ENCODE results near the gene HNMT.
A peak's percentile ranks its signal among the peaks of the same experiment; 100 is the strongest.

The HNMT gene

GRCh38 chr2:137961602-137962001 lies 2.7 kb upstream of the HNMT start (continued):
- TF ChIP-seq, protein P1, sequence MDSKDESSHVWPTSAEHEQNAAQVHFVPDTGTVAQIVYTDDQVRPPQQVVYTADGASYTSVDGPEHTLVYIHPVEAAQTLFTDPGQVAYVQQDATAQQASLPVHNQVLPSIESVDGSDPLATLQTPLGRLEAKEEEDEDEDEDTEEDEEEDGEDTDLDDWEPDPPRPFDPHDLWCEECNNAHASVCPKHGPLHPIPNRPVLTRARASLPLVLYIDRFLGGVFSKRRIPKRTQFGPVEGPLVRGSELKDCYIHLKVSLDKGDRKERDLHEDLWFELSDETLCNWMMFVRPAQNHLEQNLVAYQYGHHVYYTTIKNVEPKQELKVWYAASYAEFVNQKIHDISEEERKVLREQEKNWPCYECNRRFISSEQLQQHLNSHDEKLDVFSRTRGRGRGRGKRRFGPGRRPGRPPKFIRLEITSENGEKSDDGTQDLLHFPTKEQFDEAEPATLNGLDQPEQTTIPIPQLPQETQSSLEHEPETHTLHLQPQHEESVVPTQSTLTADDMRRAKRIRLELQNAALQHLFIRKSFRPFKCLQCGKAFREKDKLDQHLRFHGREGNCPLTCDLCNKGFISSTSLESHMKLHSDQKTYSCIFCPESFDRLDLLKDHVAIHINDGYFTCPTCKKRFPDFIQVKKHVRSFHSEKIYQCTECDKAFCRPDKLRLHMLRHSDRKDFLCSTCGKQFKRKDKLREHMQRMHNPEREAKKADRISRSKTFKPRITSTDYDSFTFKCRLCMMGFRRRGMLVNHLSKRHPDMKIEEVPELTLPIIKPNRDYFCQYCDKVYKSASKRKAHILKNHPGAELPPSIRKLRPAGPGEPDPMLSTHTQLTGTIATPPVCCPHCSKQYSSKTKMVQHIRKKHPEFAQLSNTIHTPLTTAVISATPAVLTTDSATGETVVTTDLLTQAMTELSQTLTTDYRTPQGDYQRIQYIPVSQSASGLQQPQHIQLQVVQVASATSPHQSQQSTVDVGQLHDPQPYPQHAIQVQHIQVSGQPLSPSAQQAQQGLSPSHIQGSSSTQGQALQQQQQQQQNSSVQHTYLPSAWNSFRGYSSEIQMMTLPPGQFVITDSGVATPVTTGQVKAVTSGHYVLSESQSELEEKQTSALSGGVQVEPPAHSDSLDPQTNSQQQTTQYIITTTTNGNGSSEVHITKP (tag by site-specific recombination; IDR thresholded peaks at IDR 0.05), result no peak
- TF ChIP-seq ZNF791 (tag by site-specific recombination; IDR thresholded peaks at IDR 0.05) (no peak), ZNF701 (tag by site-specific recombination; IDR thresholded peaks at IDR 0.05) (no peak), ZNF600 (tag by site-specific recombination; IDR thresholded peaks at IDR 0.05) (no peak), YY2 (tag by site-specific recombination; IDR thresholded peaks at IDR 0.05) (no peak)
- TF ChIP-seq, protein P2, sequence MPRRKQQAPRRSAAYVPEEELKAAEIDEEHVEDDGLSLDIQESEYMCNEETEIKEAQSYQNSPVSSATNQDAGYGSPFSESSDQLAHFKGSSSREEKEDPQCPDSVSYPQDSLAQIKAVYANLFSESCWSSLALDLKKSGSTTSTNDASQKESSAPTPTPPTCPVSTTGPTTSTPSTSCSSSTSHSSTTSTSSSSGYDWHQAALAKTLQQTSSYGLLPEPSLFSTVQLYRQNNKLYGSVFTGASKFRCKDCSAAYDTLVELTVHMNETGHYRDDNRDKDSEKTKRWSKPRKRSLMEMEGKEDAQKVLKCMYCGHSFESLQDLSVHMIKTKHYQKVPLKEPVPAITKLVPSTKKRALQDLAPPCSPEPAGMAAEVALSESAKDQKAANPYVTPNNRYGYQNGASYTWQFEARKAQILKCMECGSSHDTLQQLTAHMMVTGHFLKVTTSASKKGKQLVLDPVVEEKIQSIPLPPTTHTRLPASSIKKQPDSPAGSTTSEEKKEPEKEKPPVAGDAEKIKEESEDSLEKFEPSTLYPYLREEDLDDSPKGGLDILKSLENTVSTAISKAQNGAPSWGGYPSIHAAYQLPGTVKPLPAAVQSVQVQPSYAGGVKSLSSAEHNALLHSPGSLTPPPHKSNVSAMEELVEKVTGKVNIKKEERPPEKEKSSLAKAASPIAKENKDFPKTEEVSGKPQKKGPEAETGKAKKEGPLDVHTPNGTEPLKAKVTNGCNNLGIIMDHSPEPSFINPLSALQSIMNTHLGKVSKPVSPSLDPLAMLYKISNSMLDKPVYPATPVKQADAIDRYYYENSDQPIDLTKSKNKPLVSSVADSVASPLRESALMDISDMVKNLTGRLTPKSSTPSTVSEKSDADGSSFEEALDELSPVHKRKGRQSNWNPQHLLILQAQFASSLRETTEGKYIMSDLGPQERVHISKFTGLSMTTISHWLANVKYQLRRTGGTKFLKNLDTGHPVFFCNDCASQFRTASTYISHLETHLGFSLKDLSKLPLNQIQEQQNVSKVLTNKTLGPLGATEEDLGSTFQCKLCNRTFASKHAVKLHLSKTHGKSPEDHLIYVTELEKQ (tag by site-specific recombination; IDR thresholded peaks at IDR 0.05; ENCODE audit: borderline replicate concordance), result no peak

- H3K27ac ChIP-seq (ENCODE audit: extremely low read depth, low read depth, low read length), result peak overlapping the region; percentile 74
- CTCF ChIA-PET, result interaction anchor here (0.6 to 1.2 kb wide), 4 partner anchors 10 to 599 kb away, joined by 3 to 4 read pairs (median 3); no protein-coding TSS in a partner anchor
- no peak overlapping the region for H3K4me3 ChIP-seq (ENCODE audit: low read depth, low read length)
- POLR2A ChIA-PET, result interaction anchor here (0.6 to 1.2 kb wide), 5 partner anchors 9 to 1461 kb away, joined by 3 to 5 read pairs (median 3); no protein-coding TSS in a partner anchor
- no peaks in the 10 kb centered on the region for H3K9me3 ChIP-seq (ENCODE audit: control insufficient read depth, insufficient read depth, low read depth, low read length)
- H3K4me1 ChIP-seq (ENCODE audit: control insufficient read depth, insufficient read depth, low read length), result 0 out of 2 replicates have a peak, but pooled peaks cover 3% of the 10 kb centered on the region
- TF ChIP-seq ZNF571 (tag by site-specific recombination; IDR thresholded peaks at IDR 0.05) (no peak), ZNF146 (tag by site-specific recombination; IDR thresholded peaks at IDR 0.05) (no peak)
- no peaks in the 10 kb centered on the region for H3K36me3 ChIP-seq (ENCODE audit: control insufficient read depth in 2 of 2, insufficient read depth in 1 of 2, low read length in 2 of 2)
These were observed 673 bp upstream of the HNMT start for GRCh38 chr2:137963535-137964065.

DNA sequence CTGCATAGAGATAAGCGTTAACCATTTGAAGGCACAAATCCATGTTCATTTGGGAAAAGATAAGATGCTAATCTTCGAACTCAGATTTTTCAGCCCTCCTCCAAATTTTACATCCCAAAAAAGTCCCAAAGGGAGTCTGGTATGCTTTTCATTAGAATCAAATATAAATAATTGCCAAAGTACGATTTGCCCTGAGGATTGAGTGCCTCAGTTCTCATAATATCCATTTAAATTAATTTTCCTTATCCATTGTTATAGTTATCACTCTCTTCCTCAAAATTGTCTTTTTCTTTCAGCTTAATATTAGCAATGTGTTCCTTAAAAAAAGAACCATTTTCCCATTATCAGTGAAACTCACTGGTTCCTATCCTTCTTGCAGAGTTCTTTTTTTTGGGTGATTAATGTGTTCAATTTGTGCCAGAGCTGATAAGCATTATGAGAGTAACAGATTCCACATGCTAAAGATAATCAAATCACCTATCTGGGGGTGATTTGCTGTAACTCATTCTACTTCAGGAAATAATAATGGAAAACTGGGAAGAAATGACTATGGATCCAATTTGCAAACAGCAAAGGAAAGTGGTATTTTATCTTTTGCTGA lies 686 bp downstream of the HNMT start:
- H3K4me3 ChIP-seq (ENCODE audit: low read depth, low read length), result peak overlapping the region; percentile 38
- peak overlapping the region; percentile 74; the same call in 1 of the 2 replicates for H3K27ac ChIP-seq (ENCODE audit: extremely low read depth, low read depth, low read length)
- POLR2A ChIA-PET, result interaction anchor here (0.7 to 1.2 kb wide), 2 partner anchors 16 to 58 kb away, joined by 3 read pairs; no protein-coding TSS in a partner anchor
- H3K4me1 ChIP-seq (ENCODE audit: control insufficient read depth, insufficient read depth, low read length), result 0 out of 2 replicates have a peak, but pooled peaks cover 3% of the 10 kb centered on the region
- CTCF ChIA-PET, result interaction anchor here (0.6 to 1.2 kb wide), 3 partner anchors 10 to 215 kb away, joined by 3 to 5 read pairs (median 3); no protein-coding TSS in a partner anchor
- no peaks in the 10 kb centered on the region for H3K9me3 ChIP-seq (ENCODE audit: control insufficient read depth, insufficient read depth, low read depth, low read length)
- no peaks in the 10 kb centered on the region for H3K36me3 ChIP-seq (ENCODE audit: control insufficient read depth in 2 of 2, insufficient read depth in 1 of 2, low read length in 2 of 2)
- TF ChIP-seq ZNF169 (tag by site-specific recombination; IDR thresholded peaks at IDR 0.05), result no peak
- no peak for TF ChIP-seq ZNF18 (tag by site-specific recombination; IDR thresholded peaks at IDR 0.05)
- TF ChIP-seq ZNF112 (tag by site-specific recombination; IDR thresholded peaks at IDR 0.05), result no peak
- TF ChIP-seq, protein P3, sequence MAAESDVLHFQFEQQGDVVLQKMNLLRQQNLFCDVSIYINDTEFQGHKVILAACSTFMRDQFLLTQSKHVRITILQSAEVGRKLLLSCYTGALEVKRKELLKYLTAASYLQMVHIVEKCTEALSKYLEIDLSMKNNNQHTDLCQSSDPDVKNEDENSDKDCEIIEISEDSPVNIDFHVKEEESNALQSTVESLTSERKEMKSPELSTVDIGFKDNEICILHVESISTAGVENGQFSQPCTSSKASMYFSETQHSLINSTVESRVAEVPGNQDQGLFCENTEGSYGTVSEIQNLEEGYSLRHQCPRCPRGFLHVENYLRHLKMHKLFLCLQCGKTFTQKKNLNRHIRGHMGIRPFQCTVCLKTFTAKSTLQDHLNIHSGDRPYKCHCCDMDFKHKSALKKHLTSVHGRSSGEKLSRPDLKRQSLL (tag by site-specific recombination; IDR thresholded peaks at IDR 0.05), result no peak
- TF ChIP-seq ZNF274 (IDR thresholded peaks at IDR 0.05; ENCODE audit: low read length), result no peak
- TF ChIP-seq ZNF274 (tag by site-specific recombination; IDR thresholded peaks at IDR 0.05; ENCODE audit: borderline replicate concordance), result no peak
- TF ChIP-seq ZNF416 (tag by site-specific recombination; IDR thresholded peaks at IDR 0.05), result no peak
- no peak for TF ChIP-seq BCL11B (tag by site-specific recombination; IDR thresholded peaks at IDR 0.05; ENCODE audit: low read depth)
- TF ChIP-seq, protein P1 (tag by site-specific recombination; IDR thresholded peaks at IDR 0.05), result no peak
- no peak for TF ChIP-seq ZBTB21 (tag by site-specific recombination; IDR thresholded peaks at IDR 0.05)
- TF ChIP-seq ZNF48 (tag by site-specific recombination; IDR thresholded peaks at IDR 0.05), result no peak
